Measurements from ENCODE around the gene CLIP4. TPM values are rescaled to one million over a fixed set of nuclear protein-coding genes. Genes with fewer than 3 reads are reported as not detected.

The CLIP4 gene
- total RNA-seq, 1 experiment from 2014 or later = 0.39 TPM

DNA sequence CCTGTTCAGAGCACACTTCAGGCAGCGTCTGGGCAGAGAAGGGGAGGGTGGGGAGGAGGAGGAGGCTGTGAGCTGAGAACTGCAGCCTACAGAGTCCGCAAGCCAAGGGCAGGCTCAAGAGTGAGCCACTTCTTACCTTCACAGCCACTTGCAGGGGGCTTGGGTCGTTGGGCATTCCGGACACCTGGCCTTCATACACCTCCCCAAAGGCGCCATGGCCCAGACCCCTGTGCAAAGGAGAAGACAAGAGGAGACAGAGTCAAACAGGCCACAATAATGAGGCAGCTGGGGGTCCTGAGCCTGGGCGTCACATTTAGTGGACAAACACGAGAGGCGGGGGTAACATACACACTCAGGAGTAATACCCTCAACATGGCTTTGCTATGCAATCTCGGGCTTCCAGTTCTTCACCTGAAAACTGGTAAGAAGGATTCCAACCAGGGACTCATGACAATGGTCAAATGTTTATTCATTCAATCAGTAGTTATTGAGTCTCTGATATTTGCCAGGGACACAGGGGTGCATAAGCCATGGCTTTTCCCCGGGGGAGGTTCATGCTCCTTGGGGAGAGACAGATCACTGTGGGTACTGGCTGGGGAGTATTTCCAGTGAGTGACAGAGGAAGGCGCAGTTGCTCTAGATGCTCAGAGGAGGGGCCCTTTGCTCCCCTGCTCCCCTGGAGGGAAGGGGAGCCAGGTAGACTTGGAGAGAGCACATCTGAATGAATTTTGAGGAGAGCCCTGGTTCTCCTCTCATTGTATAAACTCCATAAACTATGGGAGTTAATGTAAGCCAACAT is 107.4 kb downstream of the CLIP4 start:
- ChIA-PET POLR2A (no interaction called here), CTCF (interaction anchor here (1.2 kb wide), 1 partner anchor 16 kb away, joined by 4 read pairs; no protein-coding TSS in a partner anchor)
- Mint-ChIP-seq H3K4me3 (no peak overlapping the region), H3K4me1 (peaks cover 4% of the 10 kb centered on the region; the same call in 1 of the 2 replicates), H3K27ac (no peak overlapping the region), H3K9me3 (no peaks in the 10 kb centered on the region), H3K27me3 (ENCODE audit: low read depth) (no peaks in the 10 kb centered on the region), H3K36me3 (no peaks in the 10 kb centered on the region)
- ATAC-seq (no peak), DNase-seq (ENCODE audit: low spot score) (no peak)
- TF ChIP-seq NR1H2 (CRISPR knock-in tag; IDR thresholded peaks at IDR 0.05) (no peak), GRHL2 (CRISPR knock-in tag; IDR thresholded peaks at IDR 0.05; ENCODE audit: insufficient replicate concordance, severe bottlenecking) (no peak), ZNF671 (CRISPR knock-in tag; IDR thresholded peaks at IDR 0.05) (no peak)

DNA sequence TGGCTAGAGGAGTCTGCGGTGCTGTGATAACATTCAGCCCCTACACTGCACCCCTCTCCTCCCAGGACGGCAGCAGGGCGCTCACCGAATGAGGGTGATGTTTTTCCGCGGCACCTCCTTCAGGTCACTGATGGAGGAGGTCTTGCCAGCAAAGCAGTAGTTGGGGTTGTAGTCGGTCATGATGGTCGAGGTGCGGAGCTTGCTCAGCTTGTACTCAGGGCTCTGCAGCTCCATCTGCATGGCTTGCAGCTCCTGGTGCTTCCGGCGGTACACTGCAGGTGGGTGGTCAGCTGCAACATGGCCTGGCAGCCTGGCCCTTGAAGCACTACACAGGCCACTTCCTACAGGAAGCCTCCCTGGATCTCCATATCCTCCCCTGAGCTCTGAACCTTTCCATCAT is 108.0 kb downstream of the CLIP4 start:
- TF ChIP-seq, protein P1, sequence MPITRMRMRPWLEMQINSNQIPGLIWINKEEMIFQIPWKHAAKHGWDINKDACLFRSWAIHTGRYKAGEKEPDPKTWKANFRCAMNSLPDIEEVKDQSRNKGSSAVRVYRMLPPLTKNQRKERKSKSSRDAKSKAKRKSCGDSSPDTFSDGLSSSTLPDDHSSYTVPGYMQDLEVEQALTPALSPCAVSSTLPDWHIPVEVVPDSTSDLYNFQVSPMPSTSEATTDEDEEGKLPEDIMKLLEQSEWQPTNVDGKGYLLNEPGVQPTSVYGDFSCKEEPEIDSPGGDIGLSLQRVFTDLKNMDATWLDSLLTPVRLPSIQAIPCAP (CRISPR knock-in tag; IDR thresholded peaks at IDR 0.05) = no peak
- TF ChIP-seq, protein P2, sequence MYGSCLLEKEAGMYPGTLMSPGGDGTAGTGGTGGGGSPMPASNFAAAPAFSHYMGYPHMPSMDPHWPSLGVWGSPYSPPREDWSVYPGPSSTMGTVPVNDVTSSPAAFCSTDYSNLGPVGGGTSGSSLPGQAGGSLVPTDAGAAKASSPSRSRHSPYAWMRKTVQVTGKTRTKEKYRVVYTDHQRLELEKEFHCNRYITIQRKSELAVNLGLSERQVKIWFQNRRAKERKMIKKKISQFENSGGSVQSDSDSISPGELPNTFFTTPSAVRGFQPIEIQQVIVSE (CRISPR knock-in tag; IDR thresholded peaks at IDR 0.05; ENCODE audit: borderline replicate concordance) = no peak
- TF ChIP-seq ZNF138 (CRISPR knock-in tag; conservative IDR thresholded peaks at IDR 0.05) = no peak
- no peak for TF ChIP-seq TP53 (CRISPR knock-in tag; IDR thresholded peaks at IDR 0.05)
- no peak for TF ChIP-seq SOX15 (CRISPR knock-in tag; IDR thresholded peaks at IDR 0.05)
- TF ChIP-seq, protein P3, sequence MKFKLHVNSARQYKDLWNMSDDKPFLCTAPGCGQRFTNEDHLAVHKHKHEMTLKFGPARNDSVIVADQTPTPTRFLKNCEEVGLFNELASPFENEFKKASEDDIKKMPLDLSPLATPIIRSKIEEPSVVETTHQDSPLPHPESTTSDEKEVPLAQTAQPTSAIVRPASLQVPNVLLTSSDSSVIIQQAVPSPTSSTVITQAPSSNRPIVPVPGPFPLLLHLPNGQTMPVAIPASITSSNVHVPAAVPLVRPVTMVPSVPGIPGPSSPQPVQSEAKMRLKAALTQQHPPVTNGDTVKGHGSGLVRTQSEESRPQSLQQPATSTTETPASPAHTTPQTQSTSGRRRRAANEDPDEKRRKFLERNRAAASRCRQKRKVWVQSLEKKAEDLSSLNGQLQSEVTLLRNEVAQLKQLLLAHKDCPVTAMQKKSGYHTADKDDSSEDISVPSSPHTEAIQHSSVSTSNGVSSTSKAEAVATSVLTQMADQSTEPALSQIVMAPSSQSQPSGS (CRISPR knock-in tag; IDR thresholded peaks at IDR 0.05; ENCODE audit: borderline replicate concordance, low read depth) = no peak
- no peak for TF ChIP-seq EMX1 (CRISPR knock-in tag; IDR thresholded peaks at IDR 0.05)
- TF ChIP-seq, protein P4, sequence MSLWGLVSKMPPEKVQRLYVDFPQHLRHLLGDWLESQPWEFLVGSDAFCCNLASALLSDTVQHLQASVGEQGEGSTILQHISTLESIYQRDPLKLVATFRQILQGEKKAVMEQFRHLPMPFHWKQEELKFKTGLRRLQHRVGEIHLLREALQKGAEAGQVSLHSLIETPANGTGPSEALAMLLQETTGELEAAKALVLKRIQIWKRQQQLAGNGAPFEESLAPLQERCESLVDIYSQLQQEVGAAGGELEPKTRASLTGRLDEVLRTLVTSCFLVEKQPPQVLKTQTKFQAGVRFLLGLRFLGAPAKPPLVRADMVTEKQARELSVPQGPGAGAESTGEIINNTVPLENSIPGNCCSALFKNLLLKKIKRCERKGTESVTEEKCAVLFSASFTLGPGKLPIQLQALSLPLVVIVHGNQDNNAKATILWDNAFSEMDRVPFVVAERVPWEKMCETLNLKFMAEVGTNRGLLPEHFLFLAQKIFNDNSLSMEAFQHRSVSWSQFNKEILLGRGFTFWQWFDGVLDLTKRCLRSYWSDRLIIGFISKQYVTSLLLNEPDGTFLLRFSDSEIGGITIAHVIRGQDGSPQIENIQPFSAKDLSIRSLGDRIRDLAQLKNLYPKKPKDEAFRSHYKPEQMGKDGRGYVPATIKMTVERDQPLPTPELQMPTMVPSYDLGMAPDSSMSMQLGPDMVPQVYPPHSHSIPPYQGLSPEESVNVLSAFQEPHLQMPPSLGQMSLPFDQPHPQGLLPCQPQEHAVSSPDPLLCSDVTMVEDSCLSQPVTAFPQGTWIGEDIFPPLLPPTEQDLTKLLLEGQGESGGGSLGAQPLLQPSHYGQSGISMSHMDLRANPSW (CRISPR knock-in tag; conservative IDR thresholded peaks at IDR 0.05; ENCODE audit: low read depth) = no peak
- TF ChIP-seq, protein P5, sequence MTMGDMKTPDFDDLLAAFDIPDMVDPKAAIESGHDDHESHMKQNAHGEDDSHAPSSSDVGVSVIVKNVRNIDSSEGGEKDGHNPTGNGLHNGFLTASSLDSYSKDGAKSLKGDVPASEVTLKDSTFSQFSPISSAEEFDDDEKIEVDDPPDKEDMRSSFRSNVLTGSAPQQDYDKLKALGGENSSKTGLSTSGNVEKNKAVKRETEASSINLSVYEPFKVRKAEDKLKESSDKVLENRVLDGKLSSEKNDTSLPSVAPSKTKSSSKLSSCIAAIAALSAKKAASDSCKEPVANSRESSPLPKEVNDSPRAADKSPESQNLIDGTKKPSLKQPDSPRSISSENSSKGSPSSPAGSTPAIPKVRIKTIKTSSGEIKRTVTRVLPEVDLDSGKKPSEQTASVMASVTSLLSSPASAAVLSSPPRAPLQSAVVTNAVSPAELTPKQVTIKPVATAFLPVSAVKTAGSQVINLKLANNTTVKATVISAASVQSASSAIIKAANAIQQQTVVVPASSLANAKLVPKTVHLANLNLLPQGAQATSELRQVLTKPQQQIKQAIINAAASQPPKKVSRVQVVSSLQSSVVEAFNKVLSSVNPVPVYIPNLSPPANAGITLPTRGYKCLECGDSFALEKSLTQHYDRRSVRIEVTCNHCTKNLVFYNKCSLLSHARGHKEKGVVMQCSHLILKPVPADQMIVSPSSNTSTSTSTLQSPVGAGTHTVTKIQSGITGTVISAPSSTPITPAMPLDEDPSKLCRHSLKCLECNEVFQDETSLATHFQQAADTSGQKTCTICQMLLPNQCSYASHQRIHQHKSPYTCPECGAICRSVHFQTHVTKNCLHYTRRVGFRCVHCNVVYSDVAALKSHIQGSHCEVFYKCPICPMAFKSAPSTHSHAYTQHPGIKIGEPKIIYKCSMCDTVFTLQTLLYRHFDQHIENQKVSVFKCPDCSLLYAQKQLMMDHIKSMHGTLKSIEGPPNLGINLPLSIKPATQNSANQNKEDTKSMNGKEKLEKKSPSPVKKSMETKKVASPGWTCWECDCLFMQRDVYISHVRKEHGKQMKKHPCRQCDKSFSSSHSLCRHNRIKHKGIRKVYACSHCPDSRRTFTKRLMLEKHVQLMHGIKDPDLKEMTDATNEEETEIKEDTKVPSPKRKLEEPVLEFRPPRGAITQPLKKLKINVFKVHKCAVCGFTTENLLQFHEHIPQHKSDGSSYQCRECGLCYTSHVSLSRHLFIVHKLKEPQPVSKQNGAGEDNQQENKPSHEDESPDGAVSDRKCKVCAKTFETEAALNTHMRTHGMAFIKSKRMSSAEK (CRISPR knock-in tag; IDR thresholded peaks at IDR 0.05; ENCODE audit: borderline replicate concordance) = no peak
- TF ChIP-seq, protein P6, sequence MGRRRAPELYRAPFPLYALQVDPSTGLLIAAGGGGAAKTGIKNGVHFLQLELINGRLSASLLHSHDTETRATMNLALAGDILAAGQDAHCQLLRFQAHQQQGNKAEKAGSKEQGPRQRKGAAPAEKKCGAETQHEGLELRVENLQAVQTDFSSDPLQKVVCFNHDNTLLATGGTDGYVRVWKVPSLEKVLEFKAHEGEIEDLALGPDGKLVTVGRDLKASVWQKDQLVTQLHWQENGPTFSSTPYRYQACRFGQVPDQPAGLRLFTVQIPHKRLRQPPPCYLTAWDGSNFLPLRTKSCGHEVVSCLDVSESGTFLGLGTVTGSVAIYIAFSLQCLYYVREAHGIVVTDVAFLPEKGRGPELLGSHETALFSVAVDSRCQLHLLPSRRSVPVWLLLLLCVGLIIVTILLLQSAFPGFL (CRISPR knock-in tag; IDR thresholded peaks at IDR 0.05; ENCODE audit: borderline replicate concordance) = no peak
- no peak for TF ChIP-seq ZNF317 (CRISPR knock-in tag; IDR thresholded peaks at IDR 0.05; ENCODE audit: borderline replicate concordance, low read depth)
- TF ChIP-seq KAT7 (CRISPR knock-in tag; IDR thresholded peaks at IDR 0.05; ENCODE audit: borderline replicate concordance) = no peak
- TF ChIP-seq ZNF396 (CRISPR knock-in tag; IDR thresholded peaks at IDR 0.05; ENCODE audit: borderline replicate concordance) = no peak
- Mint-ChIP-seq H3K27me3 (ENCODE audit: low read depth) (no peaks in the 10 kb centered on the region), H3K4me3 (no peak overlapping the region), H3K9me3 (no peaks in the 10 kb centered on the region), H3K36me3 (no peaks in the 10 kb centered on the region), H3K27ac (no peak overlapping the region), H3K4me1 (peaks cover 4% of the 10 kb centered on the region; the same call in 1 of the 2 replicates)
- CTCF ChIA-PET = interaction anchor here (1.2 kb wide), 1 partner anchor 16 kb away, joined by 4 read pairs; no protein-coding TSS in a partner anchor
- no peak for ATAC-seq
- POLR2A ChIA-PET = no interaction called here
- DNase-seq (ENCODE audit: low spot score) = no peak
